Tibial nerve (tissue), 4 donors: Measurements from ENCODE around the gene FBXW11. TPM values are rescaled to one million over a fixed set of nuclear protein-coding genes. Genes with fewer than 3 reads are reported as not detected.
A peak's percentile ranks its signal among the peaks of the same experiment; 100 is the strongest.
"Not testable (repeated sequence)": the region's sequence is repeated elsewhere in the genome, so short reads cannot be mapped to it uniquely, and the experiment has no call there.

Experiments
- DNase-seq, 2 donors: peaks; one replicate each; pipeline ENCODE4 v3.0.0-alpha.2; 2019; ENCODE audit warnings: low spot score in 2 of 2
- H3K27ac ChIP-seq, 4 donors: fragments of 200-600 bp; sonication (generic) in 3 of 4; one replicate each; pipeline ENCODE4 v1.5.1; 2017 to 2019; ENCODE audit warnings: mild to moderate bottlenecking in 1 of 4
- H3K27me3 ChIP-seq, 2 donors: fragments of 200-600 bp; sonication (generic) in 1 of 2; one replicate each; pipeline versions ENCODE4 v1.5.1 to v1.6.0; 2017 to 2019
- H3K36me3 ChIP-seq, 3 donors: fragments of 200-600 bp; sonication (generic); one replicate each; pipeline ENCODE4 v1.5.1; 2018 to 2019
- H3K4me1 ChIP-seq, 4 donors: fragments of 200-600 bp; sonication (generic) in 3 of 4; one replicate each; pipeline ENCODE4 v1.5.1; 2017 to 2019
- H3K4me3 ChIP-seq, 4 donors: fragments of 200-600 bp; sonication (generic) in 3 of 4; one replicate each; pipeline ENCODE4 v1.5.1; 2017 to 2019; ENCODE audit warnings: mild to moderate bottlenecking in 1 of 4, moderate library complexity in 1 of 4
- H3K9me3 ChIP-seq, 4 donors: fragments of 200-600 bp; sonication (generic) in 3 of 4; one replicate each; pipeline ENCODE4 v1.5.1; 2017 to 2019
- CTCF ChIP-seq, 5 experiments: fragments of 200-600 bp in 3 of 5; fragments of 450-650 bp in 2 of 5; sonication (generic) in 3 of 5; IDR thresholded peaks; one replicate each; pipeline ENCODE4 v1.5.1; 2016 to 2019; ENCODE audit warnings: antibody characterized with exemption in 5 of 5, mild to moderate bottlenecking in 3 of 5, moderate library complexity in 2 of 5
- EP300 ChIP-seq, 2 donors: sonication (generic); formaldehyde crosslinking; IDR thresholded peaks; one replicate each; pipeline ENCODE4 v1.6.1; 2017; ENCODE audit warnings: antibody characterized with exemption in 2 of 2, mild to moderate bottlenecking in 1 of 2
- POLR2A ChIP-seq, 2 donors: fragments of 450-650 bp; IDR thresholded peaks; one replicate each; pipeline ENCODE4 v1.6.1; 2017; ENCODE audit warnings: antibody characterized with exemption in 2 of 2, mild to moderate bottlenecking in 2 of 2, moderate library complexity in 2 of 2
- WGBS, 2 donors: methylation state at CpG; one replicate each; pipeline ENCODE4 v1.1.5; 2018; 5-methylcytosine and 5-hydroxymethylcytosine counted together
- total RNA-seq, 4 donors: library from RNA; depleted of rRNA; stranded (reverse); fragments of >200 nt; gene quantifications; one replicate each; pipeline ENCODE4 v1.1.0, GENCODE V29; 2016

The FBXW11 gene
- total RNA-seq, 4 donors from 2014 or later = 49.2 to 96.4 (median 73.4) TPM

GRCh38 chr5:171945476-171945875, 61.0 kb downstream of the FBXW11 start:
- H3K27ac ChIP-seq = no peak overlapping the region
- peaks cover 0 to 12% (median 4%) of the 10 kb centered on the region in 4 donors for H3K4me1 ChIP-seq
- no peaks in the 10 kb centered on the region for H3K27me3 ChIP-seq
- WGBS, 2 donors = 75 to 86% methylated on average over 4 of the region's 4 CpGs
- TF ChIP-seq POLR2A (IDR thresholded peaks at IDR 0.05) (no peak), CTCF (IDR thresholded peaks at IDR 0.05) (no peak)
- no peak overlapping the region for H3K4me3 ChIP-seq
- no peaks in the 10 kb centered on the region for H3K36me3 ChIP-seq
- no peak for DNase-seq
- no peaks in the 10 kb centered on the region for H3K9me3 ChIP-seq

GRCh38 chr5:171945066-171945465, 61.4 kb downstream of the FBXW11 start:
- H3K9me3 ChIP-seq = no peaks in the 10 kb centered on the region
- 67 to 69% methylated on average over 2 of the region's 2 CpGs for WGBS, 2 donors
- no peaks in the 10 kb centered on the region for H3K27me3 ChIP-seq
- H3K27ac ChIP-seq = peak overlapping the region in 1 of 4 donors; percentile 33
- DNase-seq = no peak
- H3K4me1 ChIP-seq = peaks cover 0 to 12% (median 4%) of the 10 kb centered on the region in 4 donors
- no peaks in the 10 kb centered on the region for H3K36me3 ChIP-seq
- no peak for TF ChIP-seq EP300 (IDR thresholded peaks at IDR 0.05)
- no peak for TF ChIP-seq POLR2A (IDR thresholded peaks at IDR 0.05)
- no peak for TF ChIP-seq CTCF (IDR thresholded peaks at IDR 0.05)
- no peak overlapping the region for H3K4me3 ChIP-seq

- peaks cover 0 to 12% (median 6%) of the 10 kb centered on the region in 4 donors for H3K4me1 ChIP-seq
- H3K9me3 ChIP-seq, DNase-seq, H3K4me3 ChIP-seq, H3K36me3 ChIP-seq, H3K27ac ChIP-seq, H3K27me3 ChIP-seq: not testable (repeated sequence)
- 52 to 55% methylated on average over 5 of the region's 6 CpGs for WGBS, 2 donors
These were observed 64.3 kb downstream of the FBXW11 start for GRCh38 chr5:171942112-171942516.

GRCh38 chr5:171941675-171942074, 64.8 kb downstream of the FBXW11 start:
- 54 to 71% methylated on average over 1 of the region's 1 CpG for WGBS, 2 donors

GRCh38 chr5:171941275-171941674, 65.2 kb downstream of the FBXW11 start:
- H3K9me3 ChIP-seq, DNase-seq, H3K27ac ChIP-seq, H3K4me3 ChIP-seq, H3K36me3 ChIP-seq, H3K27me3 ChIP-seq: not testable (repeated sequence)
- WGBS, 2 donors = 60 to 73% methylated on average over 3 of the region's 5 CpGs
- H3K4me1 ChIP-seq = peaks cover 0 to 12% (median 6%) of the 10 kb centered on the region in 4 donors

More at GRCh38 chr5:171941675-171942074, 64.8 kb downstream of the FBXW11 start:
- H3K27me3 ChIP-seq, H3K9me3 ChIP-seq, H3K36me3 ChIP-seq, H3K27ac ChIP-seq, DNase-seq, H3K4me3 ChIP-seq: not testable (repeated sequence)
- H3K4me1 ChIP-seq = peaks cover 0 to 12% (median 6%) of the 10 kb centered on the region in 4 donors

GRCh38 chr5:171939951-171940350, 66.5 kb downstream of the FBXW11 start:
- no peak overlapping the region for H3K27ac ChIP-seq
- TF ChIP-seq CTCF (IDR thresholded peaks at IDR 0.05) = no peak
- H3K4me3 ChIP-seq = no peak overlapping the region
- peaks cover 0 to 5% (median 3%) of the 10 kb centered on the region in 4 donors for H3K4me1 ChIP-seq
- WGBS, 2 donors = 79 to 91% methylated on average over 3 of the region's 3 CpGs
- H3K36me3 ChIP-seq = peaks cover 0 to 2% (median 0%) of the 10 kb centered on the region in 3 donors
- H3K27me3 ChIP-seq = no peaks in the 10 kb centered on the region
- H3K9me3 ChIP-seq = peaks cover 0 to 6% (median under 1%) of the 10 kb centered on the region in 4 donors
- no peak for DNase-seq

GRCh38 chr5:171938358-171938757, 68.1 kb downstream of the FBXW11 start:
- DNase-seq = no peak
- no peaks in the 10 kb centered on the region for H3K27me3 ChIP-seq
- TF ChIP-seq EP300 (IDR thresholded peaks at IDR 0.05) = no peak
- no peak for TF ChIP-seq CTCF (IDR thresholded peaks at IDR 0.05)
- TF ChIP-seq POLR2A (IDR thresholded peaks at IDR 0.05) = no peak

More at GRCh38 chr5:171938358-171938757, 68.1 kb downstream of the FBXW11 start:
- H3K4me1 ChIP-seq = peaks cover 0 to 3% (median 0%) of the 10 kb centered on the region in 4 donors
- no peak overlapping the region for H3K27ac ChIP-seq
- peaks cover 0 to 18% (median 0%) of the 10 kb centered on the region in 3 donors for H3K36me3 ChIP-seq
- H3K4me3 ChIP-seq = no peak overlapping the region
- H3K9me3 ChIP-seq = peaks cover 0 to 22% (median 5%) of the 10 kb centered on the region in 4 donors
